Left lung (tissue), 10 donors: ENCODE results near the gene CHRNB4. TPM values are rescaled to one million over a fixed set of nuclear protein-coding genes. Genes with fewer than 3 reads are reported as not detected.

Experiments
- ATAC-seq: fragments of 200-7000 bp; cut with Tn5 transposase; one replicate; pipeline ENCODE4 v1.9.1; 2020; ENCODE audit warnings: moderate library complexity
- DNase-seq, 4 donors: peaks; one replicate each; pipeline ENCODE4 v3.0.0-alpha.2; 2013 to 2020
- H3K27ac ChIP-seq, 2 donors: fragments of 200-600 bp; sonication (generic) in 1 of 2; one replicate each; pipeline versions ENCODE4 v1.5.0 to v1.8.0; 2020 to 2021
- H3K27me3 ChIP-seq, 2 donors: fragments of 200-600 bp; sonication (generic) in 1 of 2; one replicate each; pipeline versions ENCODE4 v1.5.0 to v1.8.0; 2020 to 2021
- H3K36me3 ChIP-seq, 2 donors: fragments of 200-600 bp; sonication (generic) in 1 of 2; one replicate each; pipeline versions ENCODE4 v1.5.0 to v1.8.0; 2020 to 2021
- H3K4me1 ChIP-seq, 2 donors: fragments of 200-600 bp; one replicate each; pipeline ENCODE4 v1.8.0; 2021
- H3K4me3 ChIP-seq, 2 donors: fragments of 200-600 bp; sonication (generic) in 1 of 2; one replicate each; pipeline versions ENCODE4 v1.5.0 to v1.8.0; 2020 to 2021; ENCODE audit warnings: mild to moderate bottlenecking in 1 of 2
- H3K9me3 ChIP-seq, 2 donors: fragments of 200-600 bp; sonication (generic) in 1 of 2; one replicate each; pipeline versions ENCODE4 v1.5.0 to v1.8.0; 2020 to 2021
- CTCF ChIP-seq, 2 donors: fragments of 200-600 bp; sonication (generic) in 1 of 2; IDR thresholded peaks; one replicate each; pipeline versions ENCODE4 v1.5.0 to v1.8.0; 2021; ENCODE audit warnings: antibody characterized with exemption in 2 of 2
- intact Hi-C, 2 donors: fragments of 100-400 bp; cut with DNase I; formaldehyde crosslinking; loops; one replicate each; pipeline versions ENCODE4 v1.11.2 to v1.14.2; 2022
- polyA plus RNA-seq, 6 donors: library from polyadenylated mRNA; unstranded; fragments of 120-200 nt; gene quantifications; one replicate each; pipeline ENCODE4 v1.2.1, GENCODE V29; 2013; ENCODE audit not compliant: insufficient read length in 6 of 6
- total RNA-seq, 2 donors: library from RNA; stranded (reverse); fragmentation: NEBNext Ultra II Directional; extraction: Animal tissue kit (Norgen Biotek cat#: 25700); gene quantifications; one replicate each; pipeline ENCODE4 v1.2.1, GENCODE V29; 2021
- donor health status: DM: no; HTN: yes; CAD: no.
- donor health status: DM: no; HTN: no; CAD: no.

CHRNB4 gene
- total and polyA plus RNA-seq, 8 donors: 0.24 to 0.40 (median 0.30) TPM; not detected in 2

- H3K9me3 ChIP-seq: no peaks in the 10 kb centered on the region
- DNase-seq: no peak
These were observed 41.8 kb downstream of the CHRNB4 start for GRCh38 chr15:78599189-78599588.

GRCh38 chr15:78598348-78598747 lies 42.7 kb downstream of the CHRNB4 start:
- intact Hi-C loops: no loop called here
- DNase-seq (no peak), ATAC-seq (no peak)
- Histone ChIP-seq H3K36me3 (no peaks in the 10 kb centered on the region), H3K27ac (no peak overlapping the region), H3K4me1 (no peaks in the 10 kb centered on the region), H3K27me3 (peaks cover 0 to 2% of the 10 kb centered on the region in 2 donors), H3K4me3 (no peak overlapping the region), H3K9me3 (no peaks in the 10 kb centered on the region)
- TF ChIP-seq CTCF (IDR thresholded peaks at IDR 0.05): no peak

More at GRCh38 chr15:78599189-78599588, 41.8 kb downstream of the CHRNB4 start:
- intact Hi-C loops: no loop called here
- no peak overlapping the region for H3K4me3 ChIP-seq
- peaks cover 0 to 10% of the 10 kb centered on the region in 2 donors for H3K27me3 ChIP-seq
- no peak for ATAC-seq
- no peaks in the 10 kb centered on the region for H3K36me3 ChIP-seq
- no peaks in the 10 kb centered on the region for H3K4me1 ChIP-seq
- H3K27ac ChIP-seq: no peak overlapping the region
- no peak for TF ChIP-seq CTCF (IDR thresholded peaks at IDR 0.05)

GRCh38 chr15:78597583-78597982 lies 43.4 kb downstream of the CHRNB4 start:
- H3K4me1 ChIP-seq: no peaks in the 10 kb centered on the region
- H3K9me3 ChIP-seq: no peaks in the 10 kb centered on the region
- H3K27ac ChIP-seq: no peak overlapping the region
- no peak for TF ChIP-seq CTCF (IDR thresholded peaks at IDR 0.05)
- no peak overlapping the region for H3K4me3 ChIP-seq
- no peaks in the 10 kb centered on the region for H3K27me3 ChIP-seq
- no peak for ATAC-seq
- H3K36me3 ChIP-seq: no peaks in the 10 kb centered on the region
- no peak for DNase-seq
- intact Hi-C loops: no loop called here

GRCh38 chr15:78574944-78575343 lies 66.1 kb downstream of the CHRNB4 start:
- intact Hi-C loops: no loop called here
- Histone ChIP-seq H3K9me3 (no peaks in the 10 kb centered on the region), H3K27ac (no peak overlapping the region), H3K27me3 (peaks cover 0 to 2% of the 10 kb centered on the region in 2 donors), H3K36me3 (no peaks in the 10 kb centered on the region), H3K4me1 (no peaks in the 10 kb centered on the region), H3K4me3 (no peak overlapping the region)
- no peak for TF ChIP-seq CTCF (IDR thresholded peaks at IDR 0.05)
- no peak for ATAC-seq
- DNase-seq: no peak

Other genes starting within 250 kb of the CHRNB4 start
- gene IREB2, start 203.0 kb downstream of the CHRNB4 start, total RNA-seq: 10 to 100 TPM; 42.3 to 53.5 TPM
- gene IREB2, start 203.0 kb downstream of the CHRNB4 start, polyA plus RNA-seq: 10 to 100 TPM; 67.2 to 81.8 (median 74.1) TPM
- 1 to 10 TPM; 3.3 to 5.0 TPM for gene HYKK, start 133.6 kb downstream of the CHRNB4 start, total RNA-seq
- gene HYKK, start 133.6 kb downstream of the CHRNB4 start, polyA plus RNA-seq: 1 to 10 TPM; 4.2 to 6.6 (median 6.1) TPM
- 100 to 1,000 TPM; 143 to 171 TPM for gene PSMA4, start 100.8 kb downstream of the CHRNB4 start, total RNA-seq
- 100 to 1,000 TPM; 204 to 233 (median 228) TPM for gene PSMA4, start 100.8 kb downstream of the CHRNB4 start, polyA plus RNA-seq
- gene CHRNA5, start 75.7 kb downstream of the CHRNB4 start, total RNA-seq: 1 to 10 TPM; 1.3 to 2.5 TPM
- 1 to 10 TPM; 1.1 to 2.7 (median 1.9) TPM for gene CHRNA5, start 75.7 kb downstream of the CHRNB4 start, polyA plus RNA-seq
- gene CHRNA3, start 20.2 kb downstream of the CHRNB4 start, total RNA-seq: under 1 TPM in 1 of 2 donors, not detected in 1; 0.10 TPM
- under 1 TPM; 0.10 to 0.27 (median 0.21) TPM for gene CHRNA3, start 20.2 kb downstream of the CHRNB4 start, polyA plus RNA-seq
- 1 to 10 TPM; 8.7 to 9.1 TPM for gene ADAMTS7, start 170.3 kb upstream of the CHRNB4 start, total RNA-seq
- 10 to 100 TPM; 30.9 to 56.0 (median 38.0) TPM for gene ADAMTS7, start 170.3 kb upstream of the CHRNB4 start, polyA plus RNA-seq
- gene MORF4L1, start 231.7 kb upstream of the CHRNB4 start, total RNA-seq: 100 to 1,000 TPM; 262 to 269 TPM
- 100 to 1,000 TPM; 614 to 774 (median 743) TPM for gene MORF4L1, start 231.7 kb upstream of the CHRNB4 start, polyA plus RNA-seq